Measurements from ENCODE around the gene TASP1. TPM values are rescaled to one million over a fixed set of nuclear protein-coding genes. Genes with fewer than 3 reads are reported as not detected.

TASP1 gene
- total RNA-seq, 1 experiment from 2014 or later, result 27.4 TPM

DNA sequence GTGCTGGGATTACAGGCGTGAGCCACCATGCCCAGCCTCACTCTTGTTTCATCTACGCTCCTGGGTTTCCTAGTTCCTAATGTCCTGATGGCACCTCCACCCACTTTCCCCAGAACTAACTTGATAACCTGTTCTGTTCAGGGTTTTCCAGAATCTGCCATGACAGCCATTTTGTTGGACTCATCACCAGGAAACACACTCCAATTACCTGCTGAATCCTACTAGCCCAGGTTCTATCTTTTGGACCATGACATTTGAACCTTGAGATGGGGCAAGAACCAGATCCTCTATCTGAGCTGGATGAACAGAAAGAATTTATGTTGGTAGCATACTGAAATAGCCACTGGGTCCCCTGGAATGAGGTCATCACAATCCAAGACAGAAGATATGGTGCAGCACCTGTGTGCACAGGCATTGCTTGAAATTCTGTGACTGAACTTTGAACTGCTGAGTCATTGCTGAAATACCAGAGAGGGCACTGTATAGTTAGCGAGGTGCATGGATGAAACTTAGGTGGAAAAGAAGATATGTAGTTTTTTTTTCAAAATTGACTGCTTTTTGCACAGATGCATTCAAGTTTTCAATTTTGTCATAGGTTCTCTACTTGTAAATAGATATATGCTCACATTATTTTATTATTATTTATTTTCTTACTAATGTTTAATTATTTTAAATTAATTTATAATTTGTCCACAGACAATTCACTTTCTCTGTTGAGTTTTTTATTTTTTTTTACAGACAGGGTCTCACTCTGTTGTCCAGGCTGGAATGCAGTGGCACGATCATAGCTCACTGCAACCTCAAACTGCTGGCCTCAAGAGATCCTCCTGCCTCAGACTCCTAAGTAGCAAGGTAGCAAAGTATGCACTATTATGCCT, 42.8 kb upstream of the TASP1 start:
- Mint-ChIP-seq H3K4me3 (ENCODE audit: unreplicated experiment) (peak overlapping the region; percentile 58), H3K27me3 (ENCODE audit: insufficient read depth, unreplicated experiment) (no peaks in the 10 kb centered on the region), H3K36me3 (ENCODE audit: insufficient read depth, unreplicated experiment) (peaks cover 18% of the 10 kb centered on the region), H3K4me1 (ENCODE audit: low read depth, unreplicated experiment) (peaks cover 23% of the 10 kb centered on the region), H3K27ac (ENCODE audit: unreplicated experiment) (peak overlapping the region; percentile 98), H3K9me3 (ENCODE audit: unreplicated experiment) (peaks cover 20% of the 10 kb centered on the region)
- H3K27me3 ChIP-seq (replicated peaks; ENCODE audit: control insufficient read depth, insufficient read depth, low read length), result no peaks in the 10 kb centered on the region
- intact Hi-C loops (cut with micrococcal nuclease; ENCODE audit: unreplicated experiment), result loop anchor here (1.0 kb wide), 1 partner anchor 43 kb away; the partner anchor contains the start of gene TASP1
- TF ChIP-seq CTCF (IDR thresholded peaks at IDR 0.05; ENCODE audit: insufficient read depth in 1 of 2, low read depth in 1 of 2, low read length in 1 of 2, severe bottlenecking in 1 of 2, unreplicated experiment in 1 of 2), result no peak
- H3K4me3 ChIP-seq (ENCODE audit: low read depth, low read length), result no peak overlapping the region
- DNase-seq, result peak; percentile 84 to 88
- BruUV-seq (replicated peaks), result no TSS peak
- ChIA-PET POLR2A (interaction anchor here (0.7 kb wide), 1 partner anchor 21 kb away, joined by 3 read pairs; no protein-coding TSS in a partner anchor), CTCF (no interaction called here)
- no peaks in the 10 kb centered on the region for H3K36me3 ChIP-seq (ENCODE audit: control insufficient read depth, insufficient read depth, low read length)
- H3K4me1 ChIP-seq, result peaks cover 27% of the 10 kb centered on the region
- 0 out of 2 replicates have a peak, but pooled peaks cover 3% of the 10 kb centered on the region for H3K9me3 ChIP-seq

- H3K27me3 Mint-ChIP-seq (ENCODE audit: insufficient read depth, unreplicated experiment), result no peaks in the 10 kb centered on the region
- intact Hi-C loops (cut with micrococcal nuclease; ENCODE audit: unreplicated experiment), result no loop called here
- Histone ChIP-seq H3K36me3 (ENCODE audit: control insufficient read depth, insufficient read depth, low read length) (no peaks in the 10 kb centered on the region), H3K9me3 (0 out of 2 replicates have a peak, but pooled peaks cover 3% of the 10 kb centered on the region), H3K27me3 (replicated peaks; ENCODE audit: control insufficient read depth, insufficient read depth, low read length) (no peaks in the 10 kb centered on the region), H3K4me1 (peaks cover 24% of the 10 kb centered on the region), H3K4me3 (ENCODE audit: low read depth, low read length) (no peak overlapping the region)
- no peak overlapping the region for H3K4me3 Mint-ChIP-seq (ENCODE audit: unreplicated experiment)
- no peak for TF ChIP-seq CTCF (IDR thresholded peaks at IDR 0.05; ENCODE audit: insufficient read depth in 1 of 2, low read depth in 1 of 2, low read length in 1 of 2, severe bottlenecking in 1 of 2, unreplicated experiment in 1 of 2)
- ChIA-PET POLR2A (no interaction called here), CTCF (no interaction called here)
- no TSS peak for BruUV-seq (replicated peaks)
- H3K4me1 Mint-ChIP-seq (ENCODE audit: low read depth, unreplicated experiment), result peaks cover 17% of the 10 kb centered on the region
- DNase-seq, result no peak
- H3K27ac Mint-ChIP-seq (ENCODE audit: unreplicated experiment), result peak overlapping the region; percentile 80
- H3K9me3 Mint-ChIP-seq (ENCODE audit: unreplicated experiment), result peaks cover 18% of the 10 kb centered on the region
- peaks cover 18% of the 10 kb centered on the region for H3K36me3 Mint-ChIP-seq (ENCODE audit: insufficient read depth, unreplicated experiment)
Measured at GRCh38 chr20:13678944-13679343, 40.2 kb upstream of the TASP1 start.

DNA sequence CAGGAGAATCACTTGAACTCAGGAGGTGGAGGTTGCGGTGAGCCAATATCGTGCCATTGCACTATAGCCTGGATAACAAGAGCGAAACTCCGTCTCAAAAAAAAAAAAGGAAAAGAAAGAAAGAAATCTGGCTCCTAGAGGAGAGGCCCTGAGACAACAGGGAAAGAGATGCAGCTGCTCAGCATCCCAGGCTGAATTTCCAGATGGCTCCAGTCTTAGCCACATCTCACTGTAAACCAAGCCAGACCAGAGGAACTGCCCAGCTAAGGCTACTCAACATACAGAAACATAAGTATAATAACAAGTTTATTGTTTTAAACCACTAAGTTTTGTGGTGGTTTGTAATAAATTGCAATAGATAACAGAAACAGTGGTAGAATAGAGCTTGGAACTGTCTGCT, 38.5 kb upstream of the TASP1 start:
- H3K4me3 ChIP-seq (ENCODE audit: low read depth, low read length), result no peak overlapping the region
- ChIA-PET POLR2A (no interaction called here), CTCF (no interaction called here)
- TF ChIP-seq CTCF (IDR thresholded peaks at IDR 0.05; ENCODE audit: insufficient read depth in 1 of 2, low read depth in 1 of 2, low read length in 1 of 2, severe bottlenecking in 1 of 2, unreplicated experiment in 1 of 2), result no peak
- Mint-ChIP-seq H3K4me3 (ENCODE audit: unreplicated experiment) (no peak overlapping the region), H3K27me3 (ENCODE audit: insufficient read depth, unreplicated experiment) (no peaks in the 10 kb centered on the region), H3K4me1 (ENCODE audit: low read depth, unreplicated experiment) (peaks cover 7% of the 10 kb centered on the region), H3K27ac (ENCODE audit: unreplicated experiment) (no peak overlapping the region), H3K36me3 (ENCODE audit: insufficient read depth, unreplicated experiment) (peaks cover 12% of the 10 kb centered on the region), H3K9me3 (ENCODE audit: unreplicated experiment) (peaks cover 18% of the 10 kb centered on the region)
- H3K27me3 ChIP-seq (replicated peaks; ENCODE audit: control insufficient read depth, insufficient read depth, low read length), result no peaks in the 10 kb centered on the region
- H3K4me1 ChIP-seq, result peaks cover 12% of the 10 kb centered on the region
- no TSS peak for BruUV-seq (replicated peaks)
- H3K9me3 ChIP-seq, result 0 out of 2 replicates have a peak, but pooled peaks cover 3% of the 10 kb centered on the region
- H3K36me3 ChIP-seq (ENCODE audit: control insufficient read depth, insufficient read depth, low read length), result no peaks in the 10 kb centered on the region
- intact Hi-C loops (cut with micrococcal nuclease; ENCODE audit: unreplicated experiment), result no loop called here
- DNase-seq, result no peak

Measured in Caco-2 (cell line).